Neutrophil (primary cell): ENCODE measurements around the gene XK.

Source experiments
- H3K27ac ChIP-seq: fragments of 200-600 bp; sonication (generic); 2 replicates; pipeline ENCODE4 v1.5.1; 2016; ENCODE audit warnings: mild to moderate bottlenecking, moderate library complexity
- H3K27me3 ChIP-seq: fragments of 200-600 bp; sonication (generic); 2 replicates; pipeline ENCODE4 v1.6.0; 2016; ENCODE audit warnings: mild to moderate bottlenecking
- H3K36me3 ChIP-seq: fragments of 200-600 bp; sonication (generic); 2 replicates; pipeline ENCODE4 v1.5.1; 2017
- H3K4me1 ChIP-seq, 2 experiments: fragments of 200-600 bp in 1 of 2; sonication (generic) in 1 of 2; 1 replicate in 1 of 2; 2 replicates in 1 of 2; pipeline versions ENCODE4 v1.5.1 to v1.6.1; 2013 to 2016; ENCODE audit warnings: low read depth in 1 of 2, low read length in 1 of 2, mild to moderate bottlenecking in 1 of 2, moderate library complexity in 1 of 2; ENCODE audit not compliant: control insufficient read depth in 1 of 2, insufficient read depth in 1 of 2
- H3K4me3 ChIP-seq, 2 experiments: fragments of 200-600 bp in 1 of 2; sonication (generic) in 1 of 2; 1 replicate in 1 of 2; 2 replicates in 1 of 2; pipeline ENCODE4 v1.5.1; 2013 to 2016; ENCODE audit warnings: low read depth in 1 of 2, low read length in 1 of 2, mild to moderate bottlenecking in 1 of 2, moderate library complexity in 1 of 2
- H3K9me3 ChIP-seq: fragments of 200-600 bp; sonication (generic); 2 replicates; pipeline ENCODE4 v1.5.1; 2016
- CTCF ChIP-seq: fragments of 200-600 bp; sonication (generic); IDR thresholded peaks from 2 replicates; pipeline ENCODE4 v1.5.1; 2016; ENCODE audit warnings: antibody characterized with exemption

XK gene

GRCh38 chrX:37754516-37754915 is 68.9 kb downstream of the XK start:
- Histone ChIP-seq H3K4me1 (peaks cover 78% of the 10 kb centered on the region in 2 experiments), H3K4me3 (peak overlapping the region; percentile 34 to 40), H3K27me3 (no peaks in the 10 kb centered on the region), H3K9me3 (no peaks in the 10 kb centered on the region), H3K27ac (peak overlapping the region; percentile 94), H3K36me3 (no peaks in the 10 kb centered on the region)
- no peak for TF ChIP-seq CTCF

GRCh38 chrX:37755025-37755424 is 69.4 kb downstream of the XK start:
- no peak for TF ChIP-seq CTCF
- Histone ChIP-seq H3K27me3 (no peaks in the 10 kb centered on the region), H3K27ac (peak overlapping the region; percentile 94), H3K4me3 (peak overlapping the region; percentile 34 to 40), H3K9me3 (no peaks in the 10 kb centered on the region), H3K4me1 (peaks cover 83% of the 10 kb centered on the region in 2 experiments), H3K36me3 (no peaks in the 10 kb centered on the region)

GRCh38 chrX:37757082-37757481 is 71.5 kb downstream of the XK start:
- Histone ChIP-seq H3K9me3 (no peaks in the 10 kb centered on the region), H3K36me3 (no peaks in the 10 kb centered on the region), H3K27me3 (no peaks in the 10 kb centered on the region), H3K27ac (peak overlapping the region; percentile 94), H3K4me3 (no peak overlapping the region), H3K4me1 (peaks cover 91% of the 10 kb centered on the region in 2 experiments)
- no peak for TF ChIP-seq CTCF

DNA sequence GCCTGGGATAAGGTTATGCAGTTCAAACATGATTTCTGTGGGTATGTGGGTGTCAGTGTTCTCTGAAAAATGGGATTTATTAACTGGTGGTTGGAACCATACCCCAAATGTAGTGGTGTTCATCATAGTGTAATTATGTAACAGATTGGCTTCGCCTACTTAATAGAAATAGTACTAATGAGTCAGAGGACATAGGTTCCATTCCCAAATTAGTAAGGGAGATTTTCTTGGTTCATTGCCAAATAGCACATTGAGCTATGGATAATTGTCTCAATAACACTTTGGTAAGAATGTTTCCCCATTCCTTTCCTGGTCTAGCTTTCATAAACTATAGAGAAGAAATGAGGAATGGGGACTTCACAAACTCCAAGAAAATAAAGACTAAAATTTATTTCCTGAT is 73.8 kb downstream of the XK start:
- no peak for TF ChIP-seq CTCF
- H3K9me3 ChIP-seq = no peaks in the 10 kb centered on the region
- no peaks in the 10 kb centered on the region for H3K36me3 ChIP-seq
- H3K4me1 ChIP-seq = peaks cover 91% of the 10 kb centered on the region in 2 experiments
- no peaks in the 10 kb centered on the region for H3K27me3 ChIP-seq
- H3K27ac ChIP-seq = no peak overlapping the region
- no peak overlapping the region for H3K4me3 ChIP-seq

DNA sequence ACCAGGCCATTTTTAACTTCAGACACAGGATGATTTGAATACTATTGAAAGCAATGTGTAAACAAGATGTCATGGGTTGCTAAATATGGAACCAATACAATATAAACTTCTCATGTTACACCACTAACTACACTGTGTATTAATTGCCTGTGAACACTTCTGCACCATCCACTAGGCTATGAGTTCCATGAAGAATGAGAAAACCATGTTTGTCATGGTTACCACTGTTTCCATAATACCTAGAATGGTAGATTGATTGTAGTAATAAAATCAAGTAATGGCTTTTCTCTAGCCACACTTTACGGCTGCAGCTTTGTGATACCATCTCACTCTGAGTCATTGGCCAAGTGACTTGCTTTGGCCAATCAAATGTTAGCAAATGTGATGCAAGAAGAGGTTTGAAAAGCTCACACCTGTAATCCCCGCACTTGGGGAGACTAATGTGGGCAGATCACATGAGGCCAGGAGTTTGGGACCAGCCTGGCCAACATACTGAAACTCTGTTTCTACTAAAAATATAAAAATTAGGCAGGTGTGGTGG is 74.4 kb downstream of the XK start:
- TF ChIP-seq CTCF = no peak
- Histone ChIP-seq H3K27ac (peak overlapping the region; percentile 13), H3K27me3 (no peaks in the 10 kb centered on the region), H3K4me1 (peaks cover 86 to 87% of the 10 kb centered on the region in 2 experiments), H3K36me3 (no peaks in the 10 kb centered on the region), H3K4me3 (no peak overlapping the region), H3K9me3 (no peaks in the 10 kb centered on the region)
